SIG-M5 treated with dmso at 0.1 percent for 504 hours (cell line): Measurements from ENCODE around the gene ZNF593OS.

Experiments
- DNase-seq: peaks from one replicate; lab custom pipeline; 2025; ENCODE audit not compliant: unreplicated experiment; lab: John Stamatoyannopoulos, UW

ZNF593OS gene

DNA sequence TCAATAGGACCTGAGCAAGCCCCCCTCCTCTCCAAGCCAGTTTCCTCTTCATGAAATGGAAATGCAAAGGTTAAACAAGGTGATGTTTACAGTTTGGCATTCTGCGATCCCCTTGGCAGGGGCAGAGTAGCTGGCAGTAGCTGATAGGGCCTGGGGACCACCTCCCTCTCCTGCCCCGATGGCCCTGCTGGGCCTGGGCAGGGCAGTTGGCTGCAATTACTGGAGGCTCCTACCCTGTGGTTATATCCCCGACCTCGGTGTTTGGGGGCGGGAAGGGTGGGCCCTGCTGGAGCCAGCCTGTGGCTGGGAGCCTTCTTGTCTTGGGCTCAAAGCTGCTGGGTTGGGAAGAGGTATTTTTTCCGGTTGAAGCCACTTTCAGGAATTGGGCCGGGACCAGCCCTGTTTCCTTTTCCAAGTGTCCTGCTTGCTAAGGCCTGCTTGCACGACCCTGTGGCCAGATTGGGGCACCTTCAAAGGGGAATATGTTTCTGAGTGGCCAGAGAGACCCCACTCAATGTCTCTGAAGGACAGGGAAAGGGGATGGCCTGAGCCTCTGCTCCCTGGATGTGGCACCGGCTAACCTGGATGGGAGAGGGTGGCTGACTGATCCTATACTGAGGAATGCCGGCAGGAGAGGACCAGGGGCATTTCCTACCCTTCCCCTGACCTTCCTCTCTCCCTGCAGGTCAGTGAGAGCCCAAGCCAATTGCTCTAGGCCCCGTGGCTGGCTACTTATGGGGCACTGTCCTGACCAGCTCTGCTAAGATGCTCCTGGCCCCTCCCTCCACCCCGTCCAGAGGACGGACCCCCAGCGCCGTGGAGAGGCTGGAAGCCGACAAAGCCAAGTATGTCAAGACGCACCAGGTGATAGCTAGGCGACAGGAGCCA is 10.9 kb downstream of the ZNF593OS start:
- no peak for DNase-seq

DNA sequence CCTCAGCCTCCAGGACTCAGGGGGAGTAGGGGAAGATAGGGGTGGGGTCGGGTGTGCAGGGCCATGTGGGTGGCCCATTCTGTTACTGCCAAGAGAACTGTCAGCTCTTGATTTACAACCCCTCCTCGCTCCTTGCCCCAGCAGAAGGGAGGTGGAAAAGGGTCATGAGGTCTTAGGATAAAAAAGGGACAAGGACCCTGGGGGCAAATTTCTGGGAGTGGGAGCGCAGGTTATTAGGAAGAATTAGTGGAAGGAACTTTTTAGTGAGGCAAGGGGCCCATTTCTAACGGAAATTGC is 11.9 kb downstream of the ZNF593OS start:
- DNase-seq, result no peak

- no peak for DNase-seq
Measured at GRCh38 chr1:26158908-26159742, 12.5 kb downstream of the ZNF593OS start, which contains the start of gene FAM110D. Gene FAM110D, plus strand, starts transcription at chr1:26159079. Its CDS starts 2,213 bp downstream, at chr1:26161292.

GRCh38 chr1:26158271-26158907 is 13.2 kb downstream of the ZNF593OS start:
- no peak for DNase-seq

GRCh38 chr1:26156285-26157038 is 15.2 kb downstream of the ZNF593OS start:
- DNase-seq, result no peak

- no peak for DNase-seq
Measured at GRCh38 chr1:26155370-26156284, 16.0 kb downstream of the ZNF593OS start.

DNA sequence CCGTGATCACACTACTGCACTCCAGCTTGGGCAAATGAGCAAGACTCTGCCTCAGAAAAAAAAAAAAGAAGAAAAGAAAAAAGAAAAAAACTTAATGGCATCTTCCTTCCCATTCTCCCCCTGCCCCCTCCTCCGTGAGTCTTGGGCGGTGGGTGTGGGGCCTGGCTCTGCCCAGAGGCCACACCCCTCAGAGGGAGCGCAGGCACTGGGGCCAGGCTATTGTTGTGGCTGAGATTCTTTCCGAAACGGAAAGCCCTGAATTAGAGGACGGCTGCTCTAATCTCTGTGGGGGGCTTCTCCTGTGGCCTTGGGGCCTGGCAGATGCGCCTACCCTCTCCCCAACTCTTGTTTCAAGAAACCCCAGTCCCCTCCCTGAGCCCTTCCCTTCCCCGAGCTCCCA is 16.9 kb downstream of the ZNF593OS start:
- DNase-seq, result no peak

GRCh38 chr1:26153966-26154532 is 17.6 kb downstream of the ZNF593OS start:
- no peak for DNase-seq

DNA sequence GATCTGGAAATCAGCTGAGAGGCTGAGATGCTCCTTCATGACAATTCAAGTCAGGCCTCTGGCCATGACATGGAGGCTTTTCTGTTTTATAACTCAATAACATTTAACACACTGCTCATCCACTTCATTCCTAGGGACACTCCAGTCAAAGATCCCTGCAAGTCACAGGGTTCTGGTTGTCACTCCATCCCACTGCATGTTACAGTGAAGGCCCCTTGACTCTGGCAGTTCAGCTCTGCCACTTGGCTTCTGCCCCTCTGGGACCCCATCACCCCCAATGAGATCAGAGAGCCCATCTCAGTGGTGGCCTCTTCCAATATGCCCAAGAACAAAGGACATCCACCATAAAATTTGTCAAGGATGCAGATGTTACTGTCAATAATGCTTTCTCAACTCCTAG is 22.7 kb downstream of the ZNF593OS start:
- no peak for DNase-seq

GRCh38 chr1:26145960-26146294 is 25.7 kb downstream of the ZNF593OS start:
- no peak for DNase-seq

DNA sequence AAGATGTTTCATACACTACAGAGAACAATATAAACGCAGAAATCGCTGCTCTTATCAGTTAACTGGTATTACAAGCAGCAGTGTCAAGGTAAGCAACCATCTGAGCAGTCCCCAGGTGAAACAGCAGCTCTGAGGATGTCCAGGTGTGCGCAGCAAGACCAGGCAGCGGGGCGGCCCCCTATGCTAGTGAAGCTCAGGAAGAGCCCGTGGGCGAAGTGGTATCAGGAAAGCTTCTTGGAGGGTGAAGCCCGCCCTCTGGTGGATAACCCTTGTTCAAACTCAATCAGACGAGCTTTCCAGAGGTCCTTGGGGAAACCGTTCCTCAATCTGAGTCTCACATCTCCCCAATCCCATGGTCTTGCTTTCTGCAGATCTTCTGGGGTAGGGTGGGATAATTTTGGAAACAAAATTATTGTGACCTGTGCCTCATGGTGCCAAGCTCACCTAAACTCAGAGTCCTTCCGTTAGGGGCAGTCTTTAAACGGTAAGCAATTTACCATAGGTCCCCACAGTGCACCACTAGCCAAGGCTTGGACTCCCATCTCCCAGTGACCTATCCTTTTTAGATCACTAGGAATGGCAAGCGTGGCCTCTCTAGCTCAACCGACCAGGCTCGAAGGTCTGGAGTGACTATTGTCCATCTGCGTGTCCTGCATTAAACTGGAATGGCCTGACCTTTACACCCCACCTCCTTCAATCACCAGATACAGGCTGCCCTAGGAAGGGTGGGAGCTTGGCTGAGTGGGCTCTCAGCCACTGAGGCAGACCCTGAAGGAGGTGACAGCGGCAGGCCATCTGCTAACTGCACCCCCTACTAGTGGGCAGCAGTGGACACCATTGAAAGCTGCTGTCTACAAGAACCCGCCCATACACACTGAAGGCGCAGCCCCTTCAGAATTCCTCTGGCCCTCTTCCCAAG is 26.3 kb downstream of the ZNF593OS start:
- peak; percentile 70 for DNase-seq

GRCh38 chr1:26142159-26142558 is 29.5 kb downstream of the ZNF593OS start:
- DNase-seq, result no peak

GRCh38 chr1:26138974-26139558 is 32.6 kb downstream of the ZNF593OS start:
- no peak for DNase-seq

- no peak for DNase-seq
Measured at GRCh38 chr1:26134466-26134865, 37.2 kb downstream of the ZNF593OS start.

GRCh38 chr1:26132834-26133167 is 38.8 kb downstream of the ZNF593OS start:
- no peak for DNase-seq

DNA sequence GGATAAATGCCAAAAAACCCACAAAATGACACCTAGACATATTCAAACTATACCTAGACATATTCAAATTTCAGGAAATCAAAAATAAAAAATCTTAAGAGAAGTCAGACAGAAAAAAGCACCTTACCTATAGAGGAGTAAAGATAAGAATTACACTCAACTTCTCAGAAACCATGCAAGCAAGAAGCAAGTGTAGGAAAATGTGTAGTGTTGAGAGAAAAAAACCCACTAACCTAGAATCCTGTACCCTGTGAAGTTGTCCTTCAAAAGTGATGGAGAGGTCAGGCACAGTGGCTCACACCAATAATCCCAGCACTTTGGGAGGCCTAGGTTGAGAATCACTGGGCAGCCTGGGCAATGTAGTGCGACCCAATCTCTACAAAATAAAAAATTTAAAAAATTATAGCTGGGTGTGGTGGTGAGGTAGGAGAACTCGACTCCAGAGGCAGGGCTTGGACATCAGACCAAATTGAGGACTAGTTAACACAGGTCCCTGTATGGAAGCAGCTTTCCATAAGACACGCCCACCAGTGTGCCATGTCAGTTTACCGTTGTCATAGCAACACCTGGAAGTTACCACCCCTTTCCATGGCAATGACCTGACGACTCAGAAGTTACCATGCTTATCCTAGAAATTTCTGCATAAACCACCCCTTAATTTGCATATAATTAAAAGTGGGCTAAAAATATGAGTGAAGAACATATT is 39.4 kb downstream of the ZNF593OS start:
- DNase-seq, result no peak

GRCh38 chr1:26130695-26131094 is 40.9 kb downstream of the ZNF593OS start:
- DNase-seq, result no peak

DNA sequence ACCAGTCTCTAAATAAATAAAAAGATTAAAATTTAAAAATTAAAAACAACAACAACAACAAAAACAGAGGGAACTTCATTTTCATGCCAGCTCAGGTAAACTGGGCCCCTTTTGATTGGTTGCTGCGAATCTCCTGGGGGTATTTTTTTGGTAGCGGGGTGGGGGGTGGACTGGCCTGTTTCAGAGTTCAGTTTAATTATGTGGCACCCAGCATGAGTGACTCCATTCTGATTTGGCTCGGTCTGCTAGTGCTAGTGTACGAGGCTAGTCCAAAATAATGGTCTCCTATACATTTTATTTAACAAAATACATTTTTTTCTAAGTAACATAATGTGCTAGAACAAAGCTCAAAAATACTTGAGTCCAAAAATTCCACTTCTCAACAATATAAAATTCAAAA is 41.9 kb downstream of the ZNF593OS start:
- no peak for DNase-seq
